HepG2 (cell line): Measurements from ENCODE around the gene SYCE3.

Experiments used
- CEBPB ChIP-seq: IDR thresholded peaks from 2 replicates; pipeline ENCODE4 v1.6.1; 2011; ENCODE audit warnings: low read depth, low read length, improper control_type of control experiment, borderline replicate concordance
- ETV6 ChIP-seq: sonication (generic); formaldehyde crosslinking; conservative IDR thresholded peaks from 2 replicates; pipeline ENCODE4 v1.4.0; 2020; ENCODE audit warnings: missing genetic modification reagents
- KDM2A ChIP-seq: sonication (generic); formaldehyde crosslinking; IDR thresholded peaks from 2 replicates; pipeline ENCODE4 v1.4.0; 2020; ENCODE audit warnings: low read depth, missing genetic modification reagents, borderline replicate concordance
- SKI ChIP-seq: fragments of 450-650 bp; IDR thresholded peaks from one replicate; pipeline ENCODE4 v1.6.1; 2018; ENCODE audit warnings: mild to moderate bottlenecking; ENCODE audit not compliant: partially characterized antibody
- SP1 ChIP-seq, 2 experiments: fragments of 450-650 bp in 1 of 2; sonication (generic) in 1 of 2; formaldehyde crosslinking in 1 of 2; IDR thresholded peaks; 2 replicates each; pipeline versions ENCODE4 v1.4.0 to v1.6.1; 2016 to 2020; ENCODE audit warnings: missing genetic modification reagents in 1 of 2
- TBP ChIP-seq: sonication (generic); formaldehyde crosslinking; IDR thresholded peaks from 2 replicates; pipeline ENCODE4 v1.5.0; 2020; ENCODE audit warnings: missing genetic modification reagents
- ZFP36 ChIP-seq: fragments of 150-350 bp; IDR thresholded peaks from 2 replicates; pipeline ENCODE4 v1.6.1; 2018; ENCODE audit warnings: borderline replicate concordance, low read length, low read depth; ENCODE audit not compliant: partially characterized antibody
- ZKSCAN8 ChIP-seq: IDR thresholded peaks from 2 replicates; pipeline ENCODE4 v1.6.1; 2016; ENCODE audit warnings: borderline replicate concordance, missing genetic modification reagents, missing compliant biosample characterization
- TF ChIP-seq, protein P1 (sequence below): sonication (generic); formaldehyde crosslinking; IDR thresholded peaks from 2 replicates; pipeline ENCODE4 v1.9.0; 2021; ENCODE audit warnings: missing genetic modification reagents, borderline replicate concordance
- TF ChIP-seq, protein P2 (sequence below): IDR thresholded peaks from 2 replicates; pipeline ENCODE4 v1.6.1; 2016
- TF ChIP-seq, protein P3 (sequence below): sonication (generic); formaldehyde crosslinking; IDR thresholded peaks from 2 replicates; pipeline ENCODE4 v1.5.0; 2020; ENCODE audit warnings: mild to moderate bottlenecking, missing genetic modification reagents, moderate library complexity
- TF ChIP-seq, protein P4 (sequence below), 2 experiments: fragments of 450-650 bp in 1 of 2; sonication (generic) in 1 of 2; formaldehyde crosslinking; IDR thresholded peaks; 2 replicates each; pipeline versions ENCODE4 v1.5.0 to v1.8.0; 2020 to 2022; ENCODE audit warnings: mild to moderate bottlenecking in 1 of 2, missing genetic modification reagents in 1 of 2
- TF ChIP-seq, protein P5 (sequence below): sonication (generic); formaldehyde crosslinking; IDR thresholded peaks from 2 replicates; pipeline ENCODE4 v1.4.0; 2020; ENCODE audit warnings: missing genetic modification reagents

DNA sequence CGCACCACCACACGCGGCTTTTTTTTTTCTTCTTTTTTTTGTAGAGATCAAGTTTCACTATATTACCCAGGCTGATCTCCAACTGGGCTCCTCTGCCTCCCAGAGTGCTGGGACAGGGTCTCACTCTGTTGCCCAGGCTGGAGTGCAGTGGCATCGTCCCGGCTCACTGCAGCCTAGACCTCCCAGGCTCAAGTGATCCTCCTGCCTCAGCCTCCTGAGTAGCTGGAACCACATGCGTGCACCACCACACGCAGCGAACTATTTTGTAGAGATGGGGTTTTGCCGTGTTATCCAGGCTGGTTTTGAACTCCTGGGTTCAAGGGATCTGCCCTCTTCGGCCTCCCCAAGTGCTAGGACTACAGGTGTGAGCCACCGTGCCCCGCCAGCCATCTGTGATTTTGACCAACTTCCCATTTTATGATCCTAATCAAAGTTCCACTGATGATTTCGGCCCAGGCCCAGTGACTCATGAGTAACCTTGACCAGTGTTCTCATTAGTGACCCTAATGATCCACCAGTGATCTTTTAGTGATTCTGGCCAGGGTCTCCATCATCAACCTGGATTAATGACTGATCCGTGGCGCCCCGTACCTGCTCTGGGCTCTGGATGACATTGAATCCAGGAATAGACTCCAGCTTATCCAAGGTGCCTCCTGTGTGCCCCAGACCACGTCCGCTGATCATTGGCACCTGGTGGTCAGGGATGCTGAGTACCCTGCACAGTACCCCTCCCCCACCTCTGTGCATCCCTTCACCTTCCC lies 34.6 kb downstream of the SYCE3 start:
- TF ChIP-seq, protein P1, sequence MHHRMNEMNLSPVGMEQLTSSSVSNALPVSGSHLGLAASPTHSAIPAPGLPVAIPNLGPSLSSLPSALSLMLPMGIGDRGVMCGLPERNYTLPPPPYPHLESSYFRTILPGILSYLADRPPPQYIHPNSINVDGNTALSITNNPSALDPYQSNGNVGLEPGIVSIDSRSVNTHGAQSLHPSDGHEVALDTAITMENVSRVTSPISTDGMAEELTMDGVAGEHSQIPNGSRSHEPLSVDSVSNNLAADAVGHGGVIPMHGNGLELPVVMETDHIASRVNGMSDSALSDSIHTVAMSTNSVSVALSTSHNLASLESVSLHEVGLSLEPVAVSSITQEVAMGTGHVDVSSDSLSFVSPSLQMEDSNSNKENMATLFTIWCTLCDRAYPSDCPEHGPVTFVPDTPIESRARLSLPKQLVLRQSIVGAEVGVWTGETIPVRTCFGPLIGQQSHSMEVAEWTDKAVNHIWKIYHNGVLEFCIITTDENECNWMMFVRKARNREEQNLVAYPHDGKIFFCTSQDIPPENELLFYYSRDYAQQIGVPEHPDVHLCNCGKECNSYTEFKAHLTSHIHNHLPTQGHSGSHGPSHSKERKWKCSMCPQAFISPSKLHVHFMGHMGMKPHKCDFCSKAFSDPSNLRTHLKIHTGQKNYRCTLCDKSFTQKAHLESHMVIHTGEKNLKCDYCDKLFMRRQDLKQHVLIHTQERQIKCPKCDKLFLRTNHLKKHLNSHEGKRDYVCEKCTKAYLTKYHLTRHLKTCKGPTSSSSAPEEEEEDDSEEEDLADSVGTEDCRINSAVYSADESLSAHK (CRISPR knock-in tag) = no peak
- TF ChIP-seq ZKSCAN8 (CRISPR knock-in tag) (no peak), SKI (no peak), TBP (CRISPR knock-in tag) (no peak), SP1 (IDR thresholded peaks at IDR 0.05) (no peak), SP1 (CRISPR knock-in tag; IDR thresholded peaks at IDR 0.05) (no peak), ETV6 (CRISPR knock-in tag) (no peak), CEBPB (no peak), KDM2A (CRISPR knock-in tag) (no peak), ZFP36 (no peak)
- TF ChIP-seq, protein P2, sequence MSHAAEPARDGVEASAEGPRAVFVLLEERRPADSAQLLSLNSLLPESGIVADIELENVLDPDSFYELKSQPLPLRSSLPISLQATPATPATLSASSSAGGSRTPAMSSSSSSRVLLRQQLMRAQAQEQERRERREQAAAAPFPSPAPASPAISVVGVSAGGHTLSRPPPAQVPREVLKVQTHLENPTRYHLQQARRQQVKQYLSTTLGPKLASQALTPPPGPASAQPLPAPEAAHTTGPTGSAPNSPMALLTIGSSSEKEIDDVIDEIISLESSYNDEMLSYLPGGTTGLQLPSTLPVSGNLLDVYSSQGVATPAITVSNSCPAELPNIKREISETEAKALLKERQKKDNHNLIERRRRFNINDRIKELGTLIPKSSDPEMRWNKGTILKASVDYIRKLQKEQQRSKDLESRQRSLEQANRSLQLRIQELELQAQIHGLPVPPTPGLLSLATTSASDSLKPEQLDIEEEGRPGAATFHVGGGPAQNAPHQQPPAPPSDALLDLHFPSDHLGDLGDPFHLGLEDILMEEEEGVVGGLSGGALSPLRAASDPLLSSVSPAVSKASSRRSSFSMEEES (CRISPR knock-in tag) = no peak
- TF ChIP-seq, protein P3, sequence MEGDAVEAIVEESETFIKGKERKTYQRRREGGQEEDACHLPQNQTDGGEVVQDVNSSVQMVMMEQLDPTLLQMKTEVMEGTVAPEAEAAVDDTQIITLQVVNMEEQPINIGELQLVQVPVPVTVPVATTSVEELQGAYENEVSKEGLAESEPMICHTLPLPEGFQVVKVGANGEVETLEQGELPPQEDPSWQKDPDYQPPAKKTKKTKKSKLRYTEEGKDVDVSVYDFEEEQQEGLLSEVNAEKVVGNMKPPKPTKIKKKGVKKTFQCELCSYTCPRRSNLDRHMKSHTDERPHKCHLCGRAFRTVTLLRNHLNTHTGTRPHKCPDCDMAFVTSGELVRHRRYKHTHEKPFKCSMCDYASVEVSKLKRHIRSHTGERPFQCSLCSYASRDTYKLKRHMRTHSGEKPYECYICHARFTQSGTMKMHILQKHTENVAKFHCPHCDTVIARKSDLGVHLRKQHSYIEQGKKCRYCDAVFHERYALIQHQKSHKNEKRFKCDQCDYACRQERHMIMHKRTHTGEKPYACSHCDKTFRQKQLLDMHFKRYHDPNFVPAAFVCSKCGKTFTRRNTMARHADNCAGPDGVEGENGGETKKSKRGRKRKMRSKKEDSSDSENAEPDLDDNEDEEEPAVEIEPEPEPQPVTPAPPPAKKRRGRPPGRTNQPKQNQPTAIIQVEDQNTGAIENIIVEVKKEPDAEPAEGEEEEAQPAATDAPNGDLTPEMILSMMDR (CRISPR knock-in tag) = no peak
- TF ChIP-seq, protein P4, sequence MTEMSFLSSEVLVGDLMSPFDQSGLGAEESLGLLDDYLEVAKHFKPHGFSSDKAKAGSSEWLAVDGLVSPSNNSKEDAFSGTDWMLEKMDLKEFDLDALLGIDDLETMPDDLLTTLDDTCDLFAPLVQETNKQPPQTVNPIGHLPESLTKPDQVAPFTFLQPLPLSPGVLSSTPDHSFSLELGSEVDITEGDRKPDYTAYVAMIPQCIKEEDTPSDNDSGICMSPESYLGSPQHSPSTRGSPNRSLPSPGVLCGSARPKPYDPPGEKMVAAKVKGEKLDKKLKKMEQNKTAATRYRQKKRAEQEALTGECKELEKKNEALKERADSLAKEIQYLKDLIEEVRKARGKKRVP (CRISPR knock-in tag; IDR thresholded peaks at IDR 0.05) = no peak
- TF ChIP-seq, protein P5, sequence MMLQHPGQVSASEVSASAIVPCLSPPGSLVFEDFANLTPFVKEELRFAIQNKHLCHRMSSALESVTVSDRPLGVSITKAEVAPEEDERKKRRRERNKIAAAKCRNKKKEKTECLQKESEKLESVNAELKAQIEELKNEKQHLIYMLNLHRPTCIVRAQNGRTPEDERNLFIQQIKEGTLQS (CRISPR knock-in tag) = no peak
